Measurements from ENCODE around the gene FAM83F. TPM values are rescaled to one million over a fixed set of nuclear protein-coding genes. Genes with fewer than 3 reads are reported as not detected.

Gene FAM83F
- total RNA-seq, 1 experiment from 2014 or later: 21.0 TPM

- peaks cover 5% of the 10 kb centered on the region for H3K36me3 Mint-ChIP-seq (ENCODE audit: insufficient read depth, unreplicated experiment)
- BruUV-seq (replicated peaks): no TSS peak
- CTCF ChIA-PET: no interaction called here
- no peak for DNase-seq
- no peak for TF ChIP-seq CTCF (IDR thresholded peaks at IDR 0.05; ENCODE audit: unreplicated experiment)
- H3K4me1 Mint-ChIP-seq (ENCODE audit: low read depth, unreplicated experiment): no peaks in the 10 kb centered on the region
- intact Hi-C loops (cut with micrococcal nuclease; ENCODE audit: unreplicated experiment): no loop called here
- no peaks in the 10 kb centered on the region for H3K27me3 Mint-ChIP-seq (ENCODE audit: unreplicated experiment)
- no peak overlapping the region for H3K27ac Mint-ChIP-seq (ENCODE audit: unreplicated experiment)
- no peaks in the 10 kb centered on the region for H3K9me3 Mint-ChIP-seq (ENCODE audit: low read depth, unreplicated experiment)
- H3K4me3 Mint-ChIP-seq (ENCODE audit: low read depth, unreplicated experiment): no peak overlapping the region
Measured at GRCh38 chr22:40030758-40031095, 36.0 kb downstream of the FAM83F start.

- Mint-ChIP-seq H3K36me3 (ENCODE audit: insufficient read depth, unreplicated experiment) (peaks cover 5% of the 10 kb centered on the region), H3K4me3 (ENCODE audit: low read depth, unreplicated experiment) (no peak overlapping the region), H3K27me3 (ENCODE audit: unreplicated experiment) (no peaks in the 10 kb centered on the region), H3K9me3 (ENCODE audit: low read depth, unreplicated experiment) (no peaks in the 10 kb centered on the region), H3K27ac (ENCODE audit: unreplicated experiment) (no peak overlapping the region), H3K4me1 (ENCODE audit: low read depth, unreplicated experiment) (no peaks in the 10 kb centered on the region)
- no peak for DNase-seq
- no peak for TF ChIP-seq CTCF (IDR thresholded peaks at IDR 0.05; ENCODE audit: unreplicated experiment)
- intact Hi-C loops (cut with micrococcal nuclease; ENCODE audit: unreplicated experiment): no loop called here
- BruUV-seq (replicated peaks): no TSS peak
- CTCF ChIA-PET: interaction anchor here (0.6 to 0.7 kb wide), 2 partner anchors 358 to 431 kb away, joined by 3 read pairs; no protein-coding TSS in a partner anchor
Measured at GRCh38 chr22:40031766-40032470, 37.2 kb downstream of the FAM83F start.

GRCh38 chr22:40033586-40034380, 39.0 kb downstream of the FAM83F start:
- BruUV-seq (replicated peaks): no TSS peak
- DNase-seq: no peak
- CTCF ChIA-PET: no interaction called here
- no peak overlapping the region for H3K27ac Mint-ChIP-seq (ENCODE audit: unreplicated experiment)
- H3K9me3 Mint-ChIP-seq (ENCODE audit: low read depth, unreplicated experiment): no peaks in the 10 kb centered on the region
- no peaks in the 10 kb centered on the region for H3K27me3 Mint-ChIP-seq (ENCODE audit: unreplicated experiment)
- intact Hi-C loops (cut with micrococcal nuclease; ENCODE audit: unreplicated experiment): no loop called here
- H3K4me1 Mint-ChIP-seq (ENCODE audit: low read depth, unreplicated experiment): no peaks in the 10 kb centered on the region
- H3K4me3 Mint-ChIP-seq (ENCODE audit: low read depth, unreplicated experiment): no peak overlapping the region
- no peak for TF ChIP-seq CTCF (IDR thresholded peaks at IDR 0.05; ENCODE audit: unreplicated experiment)
- no peaks in the 10 kb centered on the region for H3K36me3 Mint-ChIP-seq (ENCODE audit: insufficient read depth, unreplicated experiment)

GRCh38 chr22:40035351-40035750, 40.6 kb downstream of the FAM83F start:
- no peaks in the 10 kb centered on the region for H3K4me1 Mint-ChIP-seq (ENCODE audit: low read depth, unreplicated experiment)
- CTCF ChIA-PET: interaction anchor here (0.5 to 2.9 kb wide), 3 partner anchors 11 to 501 kb away, joined by 3 to 12 read pairs (median 3); no protein-coding TSS in a partner anchor
- TF ChIP-seq CTCF (IDR thresholded peaks at IDR 0.05; ENCODE audit: unreplicated experiment): no peak
- H3K4me3 Mint-ChIP-seq (ENCODE audit: low read depth, unreplicated experiment): no peak overlapping the region
- no peak for DNase-seq
- intact Hi-C loops (cut with micrococcal nuclease; ENCODE audit: unreplicated experiment): loop anchor here (5.0 kb wide), 1 partner anchor 498 kb away; no protein-coding TSS in a partner anchor
- H3K9me3 Mint-ChIP-seq (ENCODE audit: low read depth, unreplicated experiment): no peaks in the 10 kb centered on the region
- H3K27me3 Mint-ChIP-seq (ENCODE audit: unreplicated experiment): peaks cover 15% of the 10 kb centered on the region
- no TSS peak for BruUV-seq (replicated peaks)
- H3K36me3 Mint-ChIP-seq (ENCODE audit: insufficient read depth, unreplicated experiment): no peaks in the 10 kb centered on the region
- no peak overlapping the region for H3K27ac Mint-ChIP-seq (ENCODE audit: unreplicated experiment)

All from Calu3 (cell line).